PC-3 (cell line): ENCODE measurements around the gene THAP2. TPM values are rescaled to one million over a fixed set of nuclear protein-coding genes. Genes with fewer than 3 reads are reported as not detected.
"Not testable (repeated sequence)": the region's sequence is repeated elsewhere in the genome, so short reads cannot be mapped to it uniquely, and the experiment has no call there.

Experiments
- ATAC-seq: fragments of 200-7000 bp; cut with Tn5 transposase; 2 replicates; pipeline ENCODE4 v1.9.1; 2020; ENCODE audit warnings: mild to moderate bottlenecking, moderate library complexity
- BruUV-seq: library from RNA; stranded (reverse); fragments of 400-500 nt; replicated peaks from 2 replicates; lab custom pipeline; 2021; lab: Mats Ljungman, UMichigan
- CTCF ChIA-PET: fragments of 300-600 bp; sonication (Branson Sonifier 250); formaldehyde crosslinking; loops from one replicate; lab custom pipeline; 2022; ENCODE audit warnings: antibody characterized with exemption; lab: Charles Lee
- POLR2A ChIA-PET: fragments of 300-600 bp; sonication (Branson Sonifier 250); formaldehyde crosslinking; loops from one replicate; lab custom pipeline; 2022; ENCODE audit warnings: antibody characterized with exemption; ENCODE audit not compliant: unreplicated experiment; lab: Charles Lee
- DNase-seq: peaks from one replicate; pipeline ENCODE4 v3.0.0-alpha.2; 2015
- H2AFZ ChIP-seq: fragments of 300-600 bp; sonication (generic); 2 replicates; pipeline ENCODE4 v1.6.0; 2016; ENCODE audit warnings: antibody characterized with exemption, low read length
- H3F3A ChIP-seq: fragments of 300-600 bp; sonication (generic); one replicate; pipeline ENCODE4 v1.6.0; 2017; ENCODE audit warnings: antibody characterized with exemption, low read length, control low read depth, mild to moderate bottlenecking; ENCODE audit not compliant: unreplicated experiment
- H3K27ac ChIP-seq: fragments of 300-600 bp; sonication (generic); 2 replicates; pipeline ENCODE4 v1.5.1; 2016; ENCODE audit warnings: mild to moderate bottlenecking, low read length
- H3K27me3 ChIP-seq: fragments of 300-600 bp; sonication (generic); 2 replicates; pipeline ENCODE4 v1.6.1; 2016; ENCODE audit warnings: low read length, mixed read lengths
- H3K36me3 ChIP-seq: fragments of 300-600 bp; sonication (generic); 2 replicates; pipeline ENCODE4 v1.6.1; 2016; ENCODE audit warnings: low read depth, mixed run types, low read length, mixed read lengths
- H3K4me1 ChIP-seq: fragments of 300-600 bp; sonication (generic); 2 replicates; pipeline ENCODE4 v1.5.1; 2016; ENCODE audit warnings: low read length; ENCODE audit not compliant: insufficient read depth
- H3K4me2 ChIP-seq: fragments of 300-600 bp; sonication (generic); 2 replicates; pipeline ENCODE4 v1.6.0; 2016; ENCODE audit warnings: low read length
- H3K4me3 ChIP-seq: fragments of 300-600 bp; sonication (generic); 2 replicates; pipeline ENCODE4 v1.5.1; 2016; ENCODE audit warnings: mild to moderate bottlenecking, low read length, mixed read lengths
- H3K79me2 ChIP-seq: fragments of 300-600 bp; sonication (generic); 2 replicates; pipeline ENCODE4 v1.6.1; 2017; ENCODE audit warnings: low read length, mixed read lengths
- H3K9ac ChIP-seq: fragments of 300-600 bp; sonication (generic); 2 replicates; pipeline ENCODE4 v1.6.0; 2016; ENCODE audit warnings: mild to moderate bottlenecking, low read length
- H3K9me2 ChIP-seq: fragments of 300-600 bp; sonication (generic); replicated peaks from 2 replicates; pipeline ENCODE4 v1.6.1; 2016; ENCODE audit warnings: mixed run types, low read length, mixed read lengths
- H3K9me3 ChIP-seq: fragments of 300-600 bp; sonication (generic); 2 replicates; pipeline ENCODE4 v1.6.1; 2016; ENCODE audit warnings: low read length, mixed read lengths
- H4K20me1 ChIP-seq: fragments of 300-600 bp; sonication (generic); 2 replicates; pipeline ENCODE4 v1.6.1; 2016; ENCODE audit warnings: low read length, mixed read lengths
- EZH2 ChIP-seq: fragments of 300-600 bp; sonication (generic); IDR thresholded peaks from one replicate; pipeline ENCODE4 v1.6.1; 2017; ENCODE audit warnings: antibody characterized with exemption, mild to moderate bottlenecking, low read length; ENCODE audit not compliant: unreplicated experiment
- EZH2phosphoT487 ChIP-seq: fragments of 300-600 bp; sonication (generic); IDR thresholded peaks from 2 replicates; pipeline ENCODE4 v1.6.1; 2018; ENCODE audit warnings: mild to moderate bottlenecking, antibody characterized with exemption, low read length, borderline replicate concordance
- intact Hi-C: fragments of 100-400 bp; cut with micrococcal nuclease; formaldehyde crosslinking; loops from 2 replicates; pipeline ENCODE4 v1.9.0; 2023
- total RNA-seq: library from RNA; depleted of rRNA; stranded (reverse); fragments of >200 nt; gene quantifications from 2 replicates; pipeline ENCODE4 v1.2.3, GENCODE V29; 2014
- TF ChIP-seq, protein P1 (sequence below): fragments of 300-600 bp; sonication (generic); conservative IDR thresholded peaks from 2 replicates; pipeline ENCODE4 v1.5.1; 2017; ENCODE audit warnings: antibody characterized with exemption, low read depth, mild to moderate bottlenecking, low read length

THAP2 gene
- total RNA-seq, 1 experiment from 2014 or later: 1.2 TPM

DNA sequence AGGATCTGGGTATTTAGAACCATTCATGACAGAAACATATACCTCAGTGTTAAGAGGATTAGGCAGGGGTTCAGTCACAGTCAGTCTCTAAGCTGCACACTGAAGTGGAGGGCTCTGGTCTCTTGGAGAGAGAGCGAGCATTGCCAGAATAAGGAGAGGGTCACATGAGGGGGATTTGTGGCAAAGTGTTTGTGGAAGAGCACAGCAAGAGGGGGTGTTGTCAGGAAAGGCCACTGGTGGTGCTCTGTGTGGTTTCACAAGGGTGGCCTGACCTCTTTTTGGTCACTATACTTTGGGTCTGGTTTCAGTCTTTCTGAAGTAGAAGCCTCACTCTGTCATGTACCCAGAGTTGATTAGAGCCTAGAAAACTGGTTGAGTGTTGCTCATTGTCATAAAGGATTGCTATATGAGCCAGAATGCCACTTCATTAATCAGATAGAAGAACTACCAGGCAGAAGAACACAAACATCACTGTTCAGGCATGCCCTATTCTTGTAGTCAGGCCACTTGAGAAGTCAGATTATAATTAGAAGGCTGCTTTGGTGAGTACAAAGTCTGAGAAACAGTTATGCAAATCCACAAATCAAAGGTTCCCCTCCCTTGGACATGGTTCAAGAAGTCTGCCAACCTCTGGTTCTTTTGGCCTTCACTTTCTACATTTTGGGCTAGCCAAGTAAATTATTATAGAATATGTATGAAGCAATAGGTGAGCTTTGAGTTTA is 30.2 kb downstream of the THAP2 start:
- H3K9ac ChIP-seq: no peak overlapping the region
- H4K20me1 ChIP-seq: no peaks in the 10 kb centered on the region
- H3K27ac ChIP-seq: no peak overlapping the region
- TF ChIP-seq EZH2phosphoT487 (no peak), EZH2 (no peak)
- TF ChIP-seq, protein P1, sequence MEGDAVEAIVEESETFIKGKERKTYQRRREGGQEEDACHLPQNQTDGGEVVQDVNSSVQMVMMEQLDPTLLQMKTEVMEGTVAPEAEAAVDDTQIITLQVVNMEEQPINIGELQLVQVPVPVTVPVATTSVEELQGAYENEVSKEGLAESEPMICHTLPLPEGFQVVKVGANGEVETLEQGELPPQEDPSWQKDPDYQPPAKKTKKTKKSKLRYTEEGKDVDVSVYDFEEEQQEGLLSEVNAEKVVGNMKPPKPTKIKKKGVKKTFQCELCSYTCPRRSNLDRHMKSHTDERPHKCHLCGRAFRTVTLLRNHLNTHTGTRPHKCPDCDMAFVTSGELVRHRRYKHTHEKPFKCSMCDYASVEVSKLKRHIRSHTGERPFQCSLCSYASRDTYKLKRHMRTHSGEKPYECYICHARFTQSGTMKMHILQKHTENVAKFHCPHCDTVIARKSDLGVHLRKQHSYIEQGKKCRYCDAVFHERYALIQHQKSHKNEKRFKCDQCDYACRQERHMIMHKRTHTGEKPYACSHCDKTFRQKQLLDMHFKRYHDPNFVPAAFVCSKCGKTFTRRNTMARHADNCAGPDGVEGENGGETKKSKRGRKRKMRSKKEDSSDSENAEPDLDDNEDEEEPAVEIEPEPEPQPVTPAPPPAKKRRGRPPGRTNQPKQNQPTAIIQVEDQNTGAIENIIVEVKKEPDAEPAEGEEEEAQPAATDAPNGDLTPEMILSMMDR: no peak
- H3K9me3 ChIP-seq: no peaks in the 10 kb centered on the region
- no peaks in the 10 kb centered on the region for H3K4me1 ChIP-seq
- H3K4me3 ChIP-seq: no peak overlapping the region
- CTCF ChIA-PET: no interaction called here
- DNase-seq (no peak), ATAC-seq (no peak)
- no peak overlapping the region for H3K4me2 ChIP-seq
- no peaks in the 10 kb centered on the region for H3K27me3 ChIP-seq
- H2AFZ ChIP-seq: no peak overlapping the region
- BruUV-seq: no TSS peak
- POLR2A ChIA-PET: no interaction called here
- intact Hi-C loops: no loop called here
- no peaks in the 10 kb centered on the region for H3K79me2 ChIP-seq
- no peaks in the 10 kb centered on the region for H3K36me3 ChIP-seq
- H3K9me2 ChIP-seq: no peaks in the 10 kb centered on the region
- no peaks in the 10 kb centered on the region for H3F3A ChIP-seq

DNA sequence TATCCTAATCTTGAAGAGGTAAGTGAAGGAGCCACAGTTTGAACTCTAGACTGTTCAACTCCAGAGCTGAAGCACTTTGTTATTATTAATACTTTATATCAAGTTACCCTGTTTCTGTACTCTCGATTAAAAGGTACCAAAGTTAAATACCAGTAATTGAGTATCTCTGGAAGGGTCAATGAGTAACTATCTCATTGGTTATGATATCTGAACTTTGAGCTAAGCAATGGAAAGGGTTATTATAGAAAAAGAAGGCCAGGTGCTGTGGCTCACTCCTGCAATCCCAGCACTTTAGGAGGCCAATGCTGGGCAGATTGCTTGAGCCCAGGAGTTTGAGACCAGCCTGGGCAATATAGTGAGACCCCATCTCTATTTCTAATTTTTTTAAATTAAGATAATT is 31.7 kb downstream of the THAP2 start:
- H3K9me3 ChIP-seq: no peaks in the 10 kb centered on the region
- H3K4me1 ChIP-seq: no peaks in the 10 kb centered on the region
- no peak overlapping the region for H2AFZ ChIP-seq
- H4K20me1 ChIP-seq: no peaks in the 10 kb centered on the region
- no peak overlapping the region for H3K4me2 ChIP-seq
- peaks cover 6% of the 10 kb centered on the region; the same call in 1 of the 2 replicates for H3K36me3 ChIP-seq
- POLR2A ChIA-PET: no interaction called here
- no TSS peak for BruUV-seq
- no peaks in the 10 kb centered on the region for H3K79me2 ChIP-seq
- CTCF ChIA-PET: no interaction called here
- DNase-seq: no peak
- H3K9me2 ChIP-seq: no peaks in the 10 kb centered on the region
- ATAC-seq: no peak
- TF ChIP-seq EZH2phosphoT487 (no peak), EZH2 (no peak)
- TF ChIP-seq, protein P1: no peak
- no peaks in the 10 kb centered on the region for H3F3A ChIP-seq
- no peaks in the 10 kb centered on the region for H3K27me3 ChIP-seq
- H3K4me3 ChIP-seq: no peak overlapping the region
- intact Hi-C loops: no loop called here
- H3K9ac ChIP-seq: no peak overlapping the region
- H3K27ac ChIP-seq: no peak overlapping the region

DNA sequence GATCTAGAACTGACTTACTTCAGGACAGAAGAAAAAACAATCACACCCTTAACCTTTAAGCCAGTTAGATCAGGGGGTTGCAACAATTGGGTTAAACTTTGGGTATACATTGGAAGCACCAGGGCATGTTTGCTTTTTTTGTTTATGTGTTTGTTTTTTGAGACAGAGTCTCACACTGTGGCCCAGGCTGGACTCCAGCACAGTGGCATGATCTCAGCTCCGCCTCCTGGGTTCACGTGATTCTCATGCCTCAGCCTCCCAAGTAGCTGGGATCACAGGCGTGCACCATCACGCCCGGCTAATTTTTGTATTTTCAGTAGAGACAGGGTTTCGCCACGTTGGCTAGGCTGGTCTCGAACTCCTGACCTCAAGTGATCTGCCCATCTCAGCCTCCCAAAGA is 38.1 kb downstream of the THAP2 start:
- CTCF ChIA-PET, intact Hi-C loops, H3K9me3 ChIP-seq, H3K4me2 ChIP-seq, H3K9me2 ChIP-seq, H3K79me2 ChIP-seq, H3K4me1 ChIP-seq, H3F3A ChIP-seq, POLR2A ChIA-PET, H3K27ac ChIP-seq, H2AFZ ChIP-seq, H4K20me1 ChIP-seq, ATAC-seq, DNase-seq, H3K9ac ChIP-seq, H3K27me3 ChIP-seq, H3K4me3 ChIP-seq, BruUV-seq: not testable (repeated sequence)
- peaks cover 11% of the 10 kb centered on the region for H3K36me3 ChIP-seq
